ENCODE measurements around the gene XYLB. TPM values are rescaled to one million over a fixed set of nuclear protein-coding genes. Genes with fewer than 3 reads are reported as not detected.

Gene XYLB
- total RNA-seq, 2 experiments from 2014 or later = 5.3 to 7.2 TPM

- intact Hi-C loops (cut with micrococcal nuclease; ENCODE audit: unreplicated experiment) = no loop called here
- no peak overlapping the region for H3K27ac ChIP-seq (ENCODE audit: low read depth, low read length, poor library complexity, severe bottlenecking)
- no peak for DNase-seq (ENCODE audit: low spot score)
- H2AFZ ChIP-seq (ENCODE audit: low read length) = no peak overlapping the region
- H3K4me3 ChIP-seq (ENCODE audit: low read depth, low read length, poor library complexity, severe bottlenecking) = no peak overlapping the region
- ChIA-PET POLR2A (no interaction called here), CTCF (ENCODE audit: unreplicated experiment) (no interaction called here)
- H4K20me1 ChIP-seq (ENCODE audit: insufficient read depth, low read length) = no peaks in the 10 kb centered on the region
- H3K9me2 ChIP-seq (ENCODE audit: insufficient read depth, low read length) = no peaks in the 10 kb centered on the region
- H3K36me3 ChIP-seq (ENCODE audit: insufficient read depth, low read length) = no peaks in the 10 kb centered on the region
- H3K79me2 ChIP-seq (ENCODE audit: insufficient read depth, low read depth, low read length) = no peaks in the 10 kb centered on the region
- BruUV-seq (replicated peaks) = no TSS peak
- TF ChIP-seq EZH2phosphoT487 (IDR thresholded peaks at IDR 0.05; ENCODE audit: borderline replicate concordance, low read depth, low read length) (no peak), CTCF (conservative IDR thresholded peaks at IDR 0.05; ENCODE audit: low read length) (no peak)
- no peaks in the 10 kb centered on the region for H3K9me3 ChIP-seq (ENCODE audit: low read length)
- H3K4me2 ChIP-seq (ENCODE audit: low read length) = no peak overlapping the region
- H3K4me1 ChIP-seq (ENCODE audit: insufficient read depth, low read length, poor library complexity, severe bottlenecking) = no peaks in the 10 kb centered on the region
Measured at GRCh38 chr3:38308456-38308855, 38.1 kb upstream of the XYLB start.

DNA sequence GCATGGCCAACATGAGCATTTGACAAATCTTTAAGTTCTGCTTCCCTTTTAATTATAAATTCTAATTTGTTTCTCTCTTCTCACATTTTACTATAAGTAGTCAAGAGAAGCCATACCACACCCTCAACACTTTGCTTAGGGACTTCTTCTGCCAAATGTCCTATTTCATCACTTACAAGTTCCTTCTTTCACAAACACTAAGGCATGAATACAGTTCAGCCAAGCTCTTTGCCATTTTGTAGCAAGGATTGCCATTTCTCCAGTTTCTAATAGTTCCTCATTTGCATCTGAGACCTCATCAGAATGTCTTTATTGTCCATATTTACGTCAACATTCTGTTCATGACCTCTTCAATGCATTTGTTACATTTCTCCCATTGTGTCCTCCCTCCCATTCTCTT is 35.1 kb upstream of the XYLB start:
- H4K20me1 ChIP-seq (ENCODE audit: insufficient read depth, low read length) = no peaks in the 10 kb centered on the region
- ChIA-PET POLR2A (no interaction called here), CTCF (ENCODE audit: unreplicated experiment) (no interaction called here)
- H3K9me2 ChIP-seq (ENCODE audit: insufficient read depth, low read length) = no peaks in the 10 kb centered on the region
- H3K4me3 ChIP-seq (ENCODE audit: low read depth, low read length, poor library complexity, severe bottlenecking) = no peak overlapping the region
- no peaks in the 10 kb centered on the region for H3K4me1 ChIP-seq (ENCODE audit: insufficient read depth, low read length, poor library complexity, severe bottlenecking)
- H3K9me3 ChIP-seq (ENCODE audit: low read length) = no peaks in the 10 kb centered on the region
- no TSS peak for BruUV-seq (replicated peaks)
- no peaks in the 10 kb centered on the region for H3K36me3 ChIP-seq (ENCODE audit: insufficient read depth, low read length)
- no peaks in the 10 kb centered on the region for H3K79me2 ChIP-seq (ENCODE audit: insufficient read depth, low read depth, low read length)
- TF ChIP-seq EZH2phosphoT487 (IDR thresholded peaks at IDR 0.05; ENCODE audit: borderline replicate concordance, low read depth, low read length) (no peak), CTCF (conservative IDR thresholded peaks at IDR 0.05; ENCODE audit: low read length) (no peak)
- intact Hi-C loops (cut with micrococcal nuclease; ENCODE audit: unreplicated experiment) = no loop called here
- H3K4me2 ChIP-seq (ENCODE audit: low read length) = no peak overlapping the region
- no peak overlapping the region for H3K27ac ChIP-seq (ENCODE audit: low read depth, low read length, poor library complexity, severe bottlenecking)
- DNase-seq (ENCODE audit: low spot score) = no peak
- H2AFZ ChIP-seq (ENCODE audit: low read length) = no peak overlapping the region

DNA sequence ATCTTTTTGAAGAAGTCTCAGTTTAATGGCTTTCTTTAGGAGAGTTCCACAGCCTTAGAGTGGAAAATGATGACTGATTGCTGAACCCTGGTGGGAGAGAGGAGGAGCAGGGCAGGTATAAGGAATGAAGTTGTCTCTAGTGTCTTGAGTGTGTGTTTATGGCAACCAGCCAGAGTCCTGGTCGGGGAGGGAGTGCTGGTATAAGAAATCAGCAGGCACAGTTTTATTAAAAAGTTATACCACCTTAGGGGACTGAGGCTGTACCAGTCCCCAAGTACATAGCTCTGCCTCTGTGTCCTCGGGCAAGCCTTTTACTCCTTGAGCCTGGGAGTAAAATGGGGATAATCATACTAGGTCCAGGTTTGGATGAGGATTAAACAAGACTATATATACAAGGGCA is 34.6 kb upstream of the XYLB start:
- H3K4me3 ChIP-seq (ENCODE audit: low read depth, low read length, poor library complexity, severe bottlenecking) = no peak overlapping the region
- H3K79me2 ChIP-seq (ENCODE audit: insufficient read depth, low read depth, low read length) = no peaks in the 10 kb centered on the region
- no peak overlapping the region for H3K4me2 ChIP-seq (ENCODE audit: low read length)
- BruUV-seq (replicated peaks) = no TSS peak
- DNase-seq (ENCODE audit: low spot score) = no peak
- H3K9me2 ChIP-seq (ENCODE audit: insufficient read depth, low read length) = no peaks in the 10 kb centered on the region
- no peaks in the 10 kb centered on the region for H3K36me3 ChIP-seq (ENCODE audit: insufficient read depth, low read length)
- ChIA-PET POLR2A (no interaction called here), CTCF (ENCODE audit: unreplicated experiment) (no interaction called here)
- no peak for TF ChIP-seq EZH2phosphoT487 (IDR thresholded peaks at IDR 0.05; ENCODE audit: borderline replicate concordance, low read depth, low read length)
- TF ChIP-seq CTCF (conservative IDR thresholded peaks at IDR 0.05; ENCODE audit: low read length) = no peak
- no peaks in the 10 kb centered on the region for H4K20me1 ChIP-seq (ENCODE audit: insufficient read depth, low read length)
- H3K4me1 ChIP-seq (ENCODE audit: insufficient read depth, low read length, poor library complexity, severe bottlenecking) = no peaks in the 10 kb centered on the region
- H3K27ac ChIP-seq (ENCODE audit: low read depth, low read length, poor library complexity, severe bottlenecking) = no peak overlapping the region
- no peak overlapping the region for H2AFZ ChIP-seq (ENCODE audit: low read length)
- intact Hi-C loops (cut with micrococcal nuclease; ENCODE audit: unreplicated experiment) = no loop called here
- no peaks in the 10 kb centered on the region for H3K9me3 ChIP-seq (ENCODE audit: low read length)

Data from OCI-LY7 (cell line).